Endothelial cell of umbilical vein (primary cell): ENCODE measurements around the gene RPL34. TPM values are rescaled to one million over a fixed set of nuclear protein-coding genes. Genes with fewer than 3 reads are reported as not detected.

Experiments
- BruUV-seq: library from RNA; stranded (reverse); fragments of 400-500 nt; replicated peaks from 2 replicates; lab custom pipeline; 2021; lab: Mats Ljungman, UMichigan
- CTCF ChIA-PET: fragments of 300-600, 350-600 bp; sonication (Branson Sonifier 250); formaldehyde crosslinking; loops from one replicate; lab custom pipeline; 2021; ENCODE audit warnings: antibody characterized with exemption, inconsistent platforms; lab: Charles Lee
- POLR2A ChIA-PET: fragments of 300-600, 350-600 bp; sonication (Branson Sonifier 250); formaldehyde crosslinking; loops from one replicate; lab custom pipeline; 2021; ENCODE audit warnings: antibody characterized with exemption, inconsistent platforms; lab: Charles Lee
- DNase-seq: peaks from one replicate; pipeline ENCODE4 v3.0.0-alpha.2; 2011; ENCODE audit warnings: low read depth, low spot score
- FAIRE-seq: peaks from 2 replicates; lab custom pipeline; 2011; peaks lifted over from hg19 to GRCh38; lab: Jason Lieb, UNC
- H2AFZ ChIP-seq: 2 replicates; pipeline ENCODE4 v1.6.0; 2012; ENCODE audit warnings: low read depth, low read length, control low read depth, inconsistent platforms
- H3K27ac ChIP-seq: 2 replicates; pipeline ENCODE4 v1.5.1; 2011; ENCODE audit warnings: low read depth, mild to moderate bottlenecking, control low read depth, low read length, moderate library complexity; ENCODE audit not compliant: insufficient read depth
- H3K27me3 ChIP-seq, 2 experiments: 2 replicates each; pipeline versions ENCODE4 v1.6.0 to v1.6.1; 2011; ENCODE audit warnings: low read length in 2 of 2, mixed read lengths in 1 of 2; ENCODE audit not compliant: control insufficient read depth in 2 of 2, insufficient read depth in 2 of 2
- H3K36me3 ChIP-seq, 2 experiments: 2 replicates in 1 of 2; 3 replicates in 1 of 2; pipeline ENCODE4 v1.5.1; 2011; ENCODE audit warnings: low read length in 2 of 2, mild to moderate bottlenecking in 1 of 2, moderate library complexity in 1 of 2; ENCODE audit not compliant: control insufficient read depth in 2 of 2, insufficient read depth in 2 of 2; ENCODE audit errors: extremely low read depth in 1 of 2
- H3K4me1 ChIP-seq: 3 replicates; pipeline ENCODE4 v1.5.1; 2011; ENCODE audit warnings: mild to moderate bottlenecking, low read length; ENCODE audit not compliant: control insufficient read depth, insufficient read depth; ENCODE audit errors: extremely low read depth
- H3K4me2 ChIP-seq: 2 replicates; pipeline ENCODE4 v1.6.1; 2011; ENCODE audit warnings: low read length, control low read depth, mixed read lengths; ENCODE audit not compliant: insufficient read depth
- H3K4me3 ChIP-seq, 3 experiments: fragments of 200-600 bp in 1 of 3; sonication (generic), shearing (Covaris generic) in 1 of 3; replicated peaks in 1 of 3; 2 replicates each; pipeline ENCODE4 v1.5.1; 2011 to 2016; ENCODE audit warnings: control low read depth in 3 of 3, low read length in 3 of 3, mild to moderate bottlenecking in 2 of 3, inconsistent platforms in 1 of 3, low read depth in 1 of 3, moderate library complexity in 1 of 3; ENCODE audit not compliant: insufficient read depth in 1 of 3
- H3K79me2 ChIP-seq: 2 replicates; pipeline ENCODE4 v1.6.0; 2012; ENCODE audit warnings: low read length, inconsistent platforms; ENCODE audit not compliant: control insufficient read depth, insufficient read depth
- H3K9ac ChIP-seq: replicated peaks from 2 replicates; pipeline ENCODE3; 2011; ENCODE audit warnings: low read length, control low read depth; ENCODE audit not compliant: insufficient read depth; ENCODE audit errors: extremely low read depth
- H3K9me1 ChIP-seq: replicated peaks from 3 replicates; pipeline ENCODE4 v1.6.0; 2011; ENCODE audit warnings: mild to moderate bottlenecking, low read length; ENCODE audit not compliant: control insufficient read depth, insufficient read depth; ENCODE audit errors: extremely low read depth
- H3K9me3 ChIP-seq: replicated peaks from 2 replicates; pipeline ENCODE4 v1.5.1; 2012; ENCODE audit warnings: low read length, inconsistent platforms; ENCODE audit not compliant: control insufficient read depth, insufficient read depth
- H4K20me1 ChIP-seq: replicated peaks from 2 replicates; pipeline ENCODE3; 2011; ENCODE audit warnings: mild to moderate bottlenecking, low read length; ENCODE audit not compliant: control insufficient read depth, insufficient read depth; ENCODE audit errors: extremely low read depth
- EZH2 ChIP-seq: IDR thresholded peaks from 2 replicates; pipeline ENCODE4 v1.6.1; 2012; ENCODE audit warnings: borderline replicate concordance, low read depth, mild to moderate bottlenecking, moderate library complexity, low read length, inconsistent platforms; ENCODE audit not compliant: severe bottlenecking
- FOS ChIP-seq: IDR thresholded peaks from 2 replicates; pipeline ENCODE4 v1.6.1; 2011; ENCODE audit warnings: mild to moderate bottlenecking, low read length, moderate library complexity, borderline replicate concordance; ENCODE audit not compliant: insufficient read depth
- GATA2 ChIP-seq: IDR thresholded peaks from 2 replicates; pipeline ENCODE4 v1.7.0; 2011; ENCODE audit warnings: low read depth, mild to moderate bottlenecking, moderate library complexity, mixed read lengths, low read length; ENCODE audit not compliant: insufficient read length, insufficient read depth
- JUN ChIP-seq: IDR thresholded peaks from 2 replicates; pipeline ENCODE4 v1.6.1; 2011; ENCODE audit warnings: borderline replicate concordance, low read depth; ENCODE audit not compliant: insufficient read length, insufficient read depth
- MYC ChIP-seq: IDR thresholded peaks from one replicate; pipeline ENCODE4 v1.6.1; 2011; ENCODE audit warnings: mild to moderate bottlenecking, low read depth, low read length
- POLR2A ChIP-seq: IDR thresholded peaks from 2 replicates; pipeline ENCODE4 v1.6.1; 2012; ENCODE audit warnings: low read depth, mild to moderate bottlenecking, control low read depth, low read length
- POLR2AphosphoS5 ChIP-seq: IDR thresholded peaks from 2 replicates; pipeline ENCODE4 v1.6.1; 2012; ENCODE audit warnings: low read depth, mild to moderate bottlenecking, control low read depth, low read length, moderate library complexity; ENCODE audit not compliant: insufficient read depth
- dilution Hi-C: fragments of 300-500 bp; cut with MboI; formaldehyde crosslinking; loops from one replicate; pipeline ENCODE4 v1.15.0; 2019; ENCODE audit warnings: low sequenced_read_pairs; ENCODE audit not compliant: extremely low pct_ligation_motif_present
- intact Hi-C: fragments of 100-400 bp; cut with micrococcal nuclease; formaldehyde crosslinking; loops from one replicate; pipeline ENCODE4 v1.10.0; 2022
- polyA plus RNA-seq, 4 experiments: library from polyadenylated mRNA; depleted of rRNA in 3 of 4; stranded (reverse) in 3 of 4; unstranded in 1 of 4; fragments of >200 nt; gene quantifications; 2 replicates each; pipeline versions ENCODE4 v1.2.1 to v1.2.3, GENCODE V29; 2011 to 2012; ENCODE audit warnings: missing spikeins in 1 of 4
- total RNA-seq: library from RNA; stranded (reverse); gene quantifications from 2 replicates; pipeline ENCODE4 v1.2.3, GENCODE V29; 2021
- TF ChIP-seq, protein P1 (sequence below): IDR thresholded peaks from 2 replicates; pipeline ENCODE4 v1.6.1; 2011; ENCODE audit not compliant: insufficient read depth, insufficient read length
- TF ChIP-seq, protein P2 (sequence below), 2 donors: IDR thresholded peaks; 1 replicate in 1 of 2; 2 replicates in 1 of 2; pipeline ENCODE4 v1.5.1; 2011; ENCODE audit warnings: low read length in 2 of 2, mild to moderate bottlenecking in 2 of 2, moderate library complexity in 2 of 2, control low read depth in 1 of 2, inconsistent platforms in 1 of 2, low read depth in 1 of 2; ENCODE audit not compliant: insufficient read depth in 1 of 2; ENCODE audit errors: extremely low read depth in 1 of 2

RPL34 gene
- total and polyA plus RNA-seq, 2 donors (not counting 3 experiments of a cell fraction or from before 2014, with no cell fraction given) = 1,114 to 2,397 TPM

DNA sequence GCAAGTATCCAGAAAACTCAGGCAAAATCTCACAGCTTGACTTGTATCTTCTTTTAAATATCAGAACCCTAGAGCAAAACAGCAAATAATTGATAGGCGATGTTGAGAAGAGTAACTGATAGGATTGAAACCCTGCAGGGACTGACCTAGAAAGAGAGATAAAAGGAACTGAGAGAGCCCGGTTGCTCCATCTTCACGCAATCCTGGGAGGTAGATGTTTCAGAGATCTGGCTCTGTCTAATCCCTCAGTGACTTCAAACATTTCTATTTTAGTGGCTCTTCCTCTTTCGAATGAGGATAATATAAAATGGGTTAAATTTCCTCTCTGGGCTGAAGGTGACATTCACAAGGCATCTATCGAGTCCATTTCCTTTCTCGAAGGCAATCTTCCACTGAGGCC lies 39.3 kb upstream of the RPL34 start:
- Histone ChIP-seq H3K4me3 (no peak overlapping the region), H3K36me3 (no peaks in the 10 kb centered on the region), H2AFZ (no peak overlapping the region), H3K79me2 (no peaks in the 10 kb centered on the region), H4K20me1 (no peaks in the 10 kb centered on the region), H3K9ac (no peak overlapping the region), H3K4me1 (no peaks in the 10 kb centered on the region), H3K9me3 (no peaks in the 10 kb centered on the region), H3K27me3 (no peaks in the 10 kb centered on the region), H3K27ac (no peak overlapping the region), H3K9me1 (no peaks in the 10 kb centered on the region), H3K4me2 (no peak overlapping the region)
- no TSS peak for BruUV-seq
- intact Hi-C loops = no loop called here
- ChIA-PET CTCF (interaction anchor here (0.8 kb wide), 1 partner anchor 9 kb away, joined by 4 read pairs; no protein-coding TSS in a partner anchor), POLR2A (interaction anchor here (0.5 kb wide), 1 partner anchor 591 kb away, joined by 3 read pairs; no protein-coding TSS in a partner anchor)
- no peak for TF ChIP-seq MYC
- TF ChIP-seq GATA2 = no peak
- no peak for TF ChIP-seq POLR2A
- TF ChIP-seq, protein P1, sequence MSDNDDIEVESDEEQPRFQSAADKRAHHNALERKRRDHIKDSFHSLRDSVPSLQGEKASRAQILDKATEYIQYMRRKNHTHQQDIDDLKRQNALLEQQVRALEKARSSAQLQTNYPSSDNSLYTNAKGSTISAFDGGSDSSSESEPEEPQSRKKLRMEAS = no peak
- TF ChIP-seq JUN = no peak
- TF ChIP-seq FOS = no peak
- TF ChIP-seq POLR2AphosphoS5 = no peak
- TF ChIP-seq, protein P2, sequence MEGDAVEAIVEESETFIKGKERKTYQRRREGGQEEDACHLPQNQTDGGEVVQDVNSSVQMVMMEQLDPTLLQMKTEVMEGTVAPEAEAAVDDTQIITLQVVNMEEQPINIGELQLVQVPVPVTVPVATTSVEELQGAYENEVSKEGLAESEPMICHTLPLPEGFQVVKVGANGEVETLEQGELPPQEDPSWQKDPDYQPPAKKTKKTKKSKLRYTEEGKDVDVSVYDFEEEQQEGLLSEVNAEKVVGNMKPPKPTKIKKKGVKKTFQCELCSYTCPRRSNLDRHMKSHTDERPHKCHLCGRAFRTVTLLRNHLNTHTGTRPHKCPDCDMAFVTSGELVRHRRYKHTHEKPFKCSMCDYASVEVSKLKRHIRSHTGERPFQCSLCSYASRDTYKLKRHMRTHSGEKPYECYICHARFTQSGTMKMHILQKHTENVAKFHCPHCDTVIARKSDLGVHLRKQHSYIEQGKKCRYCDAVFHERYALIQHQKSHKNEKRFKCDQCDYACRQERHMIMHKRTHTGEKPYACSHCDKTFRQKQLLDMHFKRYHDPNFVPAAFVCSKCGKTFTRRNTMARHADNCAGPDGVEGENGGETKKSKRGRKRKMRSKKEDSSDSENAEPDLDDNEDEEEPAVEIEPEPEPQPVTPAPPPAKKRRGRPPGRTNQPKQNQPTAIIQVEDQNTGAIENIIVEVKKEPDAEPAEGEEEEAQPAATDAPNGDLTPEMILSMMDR (IDR thresholded peaks at IDR 0.05; ENCODE audit: extremely low read depth in 1 of 2, insufficient read depth in 1 of 2, low read depth in 1 of 2, low read length in 2 of 2) = no peak
- no peak for TF ChIP-seq EZH2
- dilution Hi-C loops = no loop called here
- FAIRE-seq (no peak), DNase-seq (no peak)
